Mammary epithelial cell (primary cell): ENCODE data around the gene SNX33.

Experiments used
- CTCF ChIP-seq, 2 donors: IDR thresholded peaks in 1 of 2; conservative IDR thresholded peaks in 1 of 2; 2 replicates each; pipeline ENCODE4 v1.5.1; 2011 to 2012; ENCODE audit warnings: inconsistent platforms in 2 of 2, low read length in 2 of 2, mild to moderate bottlenecking in 2 of 2, control low read depth in 1 of 2, low read depth in 1 of 2; ENCODE audit not compliant: insufficient read depth in 1 of 2; ENCODE audit errors: extremely low read depth in 1 of 2
- EZH2 ChIP-seq: IDR thresholded peaks from 2 replicates; pipeline ENCODE4 v1.6.1; 2012; ENCODE audit warnings: low read length, inconsistent platforms, borderline replicate concordance

- no peak for TF ChIP-seq EZH2
- no peak for TF ChIP-seq CTCF (conservative IDR thresholded peaks at IDR 0.05 in 1 of 2, IDR thresholded peaks at IDR 0.05 in 1 of 2; ENCODE audit: extremely low read depth in 1 of 2, insufficient read depth in 1 of 2, low read depth in 1 of 2, low read length in 2 of 2)
Measured at GRCh38 chr15:75702436-75702835, 54.7 kb downstream of the SNX33 start.
